GM23338 (cell line): ENCODE results near the gene KRTAP5-3. TPM values are rescaled to one million over a fixed set of nuclear protein-coding genes. Genes with fewer than 3 reads are reported as not detected.

ENCODE experiments used
- ATAC-seq: fragments of 200-7000 bp; cut with Tn5 transposase; 3 replicates; pipeline ENCODE4 v1.9.1; 2020
- DNase-seq: peaks from one replicate; pipeline ENCODE4 v3.0.0-alpha.2; 2015; ENCODE audit warnings: low spot score
- H2AFZ ChIP-seq: fragments of 200-600 bp; sonication (generic); 2 replicates; pipeline ENCODE4 v1.8.0; 2016; ENCODE audit warnings: antibody characterized with exemption, mild to moderate bottlenecking, moderate library complexity
- H3F3A ChIP-seq: fragments of 200-600 bp; sonication (generic); replicated peaks from 2 replicates; pipeline ENCODE4 v1.8.0; 2017; ENCODE audit warnings: antibody characterized with exemption, mixed run types, low read depth
- H3K27ac ChIP-seq: fragments of 200-600 bp; sonication (generic); 2 replicates; pipeline ENCODE4 v1.6.1; 2016; ENCODE audit warnings: low read depth
- H3K27me3 ChIP-seq: fragments of 200-600 bp; sonication (generic); 2 replicates; pipeline ENCODE4 v1.8.0; 2016; ENCODE audit warnings: mild to moderate bottlenecking, mixed run types, moderate library complexity; ENCODE audit not compliant: insufficient read depth
- H3K36me3 ChIP-seq: fragments of 200-600 bp; sonication (generic); 2 replicates; pipeline ENCODE4 v1.8.0; 2016; ENCODE audit warnings: mild to moderate bottlenecking; ENCODE audit not compliant: insufficient read depth
- H3K4me1 ChIP-seq: fragments of 200-600 bp; sonication (generic); 2 replicates; pipeline ENCODE4 v1.8.0; 2016; ENCODE audit warnings: mild to moderate bottlenecking, moderate library complexity; ENCODE audit not compliant: insufficient read depth
- H3K4me2 ChIP-seq: fragments of 200-600 bp; sonication (generic); 2 replicates; pipeline ENCODE4 v1.7.1; 2017; ENCODE audit warnings: mixed run types
- H3K4me3 ChIP-seq: fragments of 200-600 bp; sonication (generic); 2 replicates; pipeline ENCODE4 v1.6.1; 2016; ENCODE audit warnings: mixed run types
- H3K79me2 ChIP-seq: fragments of 200-600 bp; sonication (generic); replicated peaks from 2 replicates; pipeline ENCODE4 v1.8.0; 2017; ENCODE audit warnings: mild to moderate bottlenecking; ENCODE audit not compliant: insufficient read depth
- H3K9me2 ChIP-seq: fragments of 200-600 bp; sonication (generic); 2 replicates; pipeline ENCODE4 v1.8.0; 2017; ENCODE audit not compliant: insufficient read depth
- H4K20me1 ChIP-seq: fragments of 200-600 bp; sonication (generic); replicated peaks from 2 replicates; pipeline ENCODE4 v1.8.0; 2017; ENCODE audit warnings: mild to moderate bottlenecking; ENCODE audit not compliant: insufficient read depth
- H3K27ac Mint-ChIP-seq: 2 replicates; pipeline ENCODE4 v1.8.0; 2020; ENCODE audit warnings: inconsistent platforms, mild to moderate bottlenecking, moderate library complexity, mixed read lengths
- H3K27me3 Mint-ChIP-seq: 3 replicates; pipeline ENCODE4 v1.8.0; 2022; ENCODE audit warnings: low read depth, mild to moderate bottlenecking, moderate library complexity, mixed read lengths, inconsistent platforms; ENCODE audit not compliant: insufficient read depth, poor library complexity
- H3K36me3 Mint-ChIP-seq: 3 replicates; pipeline ENCODE4 v1.8.0; 2021; ENCODE audit warnings: low read depth, mild to moderate bottlenecking, inconsistent platforms, moderate library complexity, mixed read lengths
- H3K4me1 Mint-ChIP-seq: 3 replicates; pipeline ENCODE4 v1.8.0; 2020; ENCODE audit warnings: mild to moderate bottlenecking, inconsistent platforms, mixed read lengths
- H3K4me3 Mint-ChIP-seq: 3 replicates; pipeline ENCODE4 v1.8.0; 2021; ENCODE audit warnings: moderate library complexity, mild to moderate bottlenecking, inconsistent platforms, mixed read lengths
- H3K9me3 Mint-ChIP-seq: 3 replicates; pipeline ENCODE4 v1.8.0; 2020; ENCODE audit warnings: moderate library complexity, mild to moderate bottlenecking, inconsistent platforms, mixed read lengths
- CREB1 ChIP-seq: fragments of 250-450 bp; sonication (Bioruptor Pico); IDR thresholded peaks from 2 replicates; pipeline ENCODE4 v1.5.0; 2020; ENCODE audit warnings: low read depth, mild to moderate bottlenecking, moderate library complexity
- CTCF ChIP-seq, 2 experiments: fragments of 200-600 bp in 1 of 2; sonication (generic) in 1 of 2; conservative IDR thresholded peaks; 2 replicates each; pipeline versions ENCODE4 v1.5.1 to v1.6.1; 2016 to 2017; ENCODE audit warnings: antibody characterized with exemption in 2 of 2, low read depth in 2 of 2, mild to moderate bottlenecking in 2 of 2, moderate library complexity in 1 of 2
- ETS1 ChIP-seq: IDR thresholded peaks from 2 replicates; pipeline ENCODE4 v1.6.1; 2016; ENCODE audit warnings: antibody characterized with exemption
- EZH2 ChIP-seq: fragments of 200-600 bp; sonication (generic); IDR thresholded peaks from one replicate; pipeline ENCODE4 v1.8.0; 2017; ENCODE audit warnings: antibody characterized with exemption, mild to moderate bottlenecking, low read depth; ENCODE audit not compliant: unreplicated experiment
- EZH2phosphoT487 ChIP-seq: fragments of 200-600 bp; sonication (generic); IDR thresholded peaks from one replicate; pipeline ENCODE4 v1.8.1; 2018; ENCODE audit warnings: antibody characterized with exemption; ENCODE audit not compliant: unreplicated experiment
- JUNB ChIP-seq: IDR thresholded peaks from one replicate; pipeline ENCODE4 v1.6.1; 2016; ENCODE audit warnings: antibody characterized with exemption; ENCODE audit not compliant: unreplicated experiment
- NANOG ChIP-seq: IDR thresholded peaks from 2 replicates; pipeline ENCODE4 v1.6.1; 2016; ENCODE audit warnings: antibody characterized with exemption, borderline replicate concordance
- STAT1 ChIP-seq: IDR thresholded peaks from one replicate; pipeline ENCODE4 v1.6.1; 2016; ENCODE audit warnings: antibody characterized with exemption; ENCODE audit not compliant: unreplicated experiment
- ZNF114 ChIP-seq: fragments of 250-450 bp; sonication (Bioruptor Pico); IDR thresholded peaks from 2 replicates; pipeline ENCODE4 v1.5.0; 2020; ENCODE audit warnings: mild to moderate bottlenecking, moderate library complexity
- ZNF331 ChIP-seq: fragments of 250-450 bp; sonication (Bioruptor Pico); IDR thresholded peaks from 2 replicates; pipeline ENCODE4 v1.5.0; 2020; ENCODE audit warnings: low read depth, mild to moderate bottlenecking, moderate library complexity
- ZNF462 ChIP-seq: fragments of 250-450 bp; sonication (Bioruptor Pico); IDR thresholded peaks from 2 replicates; pipeline ENCODE4 v1.5.0; 2020; ENCODE audit warnings: mild to moderate bottlenecking, moderate library complexity
- polyA plus RNA-seq: library from polyadenylated mRNA; unstranded; fragments of >200 nt; fragmentation: Nextera tagmentation; extraction: Ambion mirVana; gene quantifications from 2 replicates; pipeline ENCODE4 v1.2.1, GENCODE V29; 2016
- total RNA-seq: library from RNA; depleted of rRNA; stranded (reverse); fragments of >200 nt; shearing (Covaris generic); gene quantifications from 2 replicates; pipeline ENCODE4 v1.2.3, GENCODE V29; 2014

KRTAP5-3 gene
- total and polyA plus RNA-seq, 2 experiments from 2014 or later, result not detected

GRCh38 chr11:1572197-1573076 lies 35.8 kb downstream of the KRTAP5-3 start, which contains the start of gene DUSP8 (continued):
- TF ChIP-seq ZNF462, result no peak
- TF ChIP-seq CREB1 (CRISPR knock-in tag), result peak; percentile 92
- peak; percentile 69 for TF ChIP-seq EZH2
- TF ChIP-seq JUNB, result no peak

GRCh38 chr11:1571760-1572196 lies 36.5 kb downstream of the KRTAP5-3 start:
- H3K4me1 ChIP-seq, result peaks cover 32% of the 10 kb centered on the region
- no peaks in the 10 kb centered on the region for H4K20me1 ChIP-seq
- no peaks in the 10 kb centered on the region for H3K79me2 ChIP-seq
- no peak overlapping the region for H3K4me3 Mint-ChIP-seq
- no peak for ATAC-seq
- no peak overlapping the region for H3K27ac Mint-ChIP-seq
- H3K4me1 Mint-ChIP-seq, result peaks cover 21% of the 10 kb centered on the region
- no peaks in the 10 kb centered on the region for H3K36me3 ChIP-seq
- no peak overlapping the region for H2AFZ ChIP-seq
- H3K4me3 ChIP-seq, result peak overlapping the region; percentile 58
- no peaks in the 10 kb centered on the region for H3K9me3 Mint-ChIP-seq
- H3K27me3 ChIP-seq, result peaks cover 63% of the 10 kb centered on the region
- H3K4me2 ChIP-seq, result 0 out of 2 replicates have a peak overlapping the region, but pooled peaks have one; percentile 86
- no peaks in the 10 kb centered on the region for H3K9me2 ChIP-seq
- H3K36me3 Mint-ChIP-seq, result no peaks in the 10 kb centered on the region
- no peak for DNase-seq
- H3K27ac ChIP-seq, result no peak overlapping the region
- H3K27me3 Mint-ChIP-seq, result peaks cover 55% of the 10 kb centered on the region
- H3F3A ChIP-seq, result peaks cover 8% of the 10 kb centered on the region; the same call in 1 of the 2 replicates
- no peak for TF ChIP-seq EZH2
- no peak for TF ChIP-seq CTCF (conservative IDR thresholded peaks at IDR 0.05; ENCODE audit: low read depth in 2 of 2)
- no peak for TF ChIP-seq EZH2phosphoT487
- no peak for TF ChIP-seq STAT1
- TF ChIP-seq ZNF114 (CRISPR knock-in tag), result no peak
- no peak for TF ChIP-seq ZNF331 (CRISPR knock-in tag)
- no peak for TF ChIP-seq CREB1 (CRISPR knock-in tag)
- TF ChIP-seq NANOG, result no peak
- TF ChIP-seq ETS1, result no peak
